Loucy (cell line): ENCODE data around the gene ISLR.
A peak's percentile ranks its signal among the peaks of the same experiment; 100 is the strongest.

Experiments
- CTCF ChIP-seq: fragments of 200-600 bp; sonication (generic); conservative IDR thresholded peaks from 2 replicates; pipeline ENCODE4 v1.5.1; 2014; ENCODE audit warnings: mild to moderate bottlenecking, antibody characterized with exemption, low read length
- EZH2phosphoT487 ChIP-seq: fragments of 200-600 bp; IDR thresholded peaks from 2 replicates; pipeline ENCODE4 v1.6.1; 2018; ENCODE audit warnings: antibody characterized with exemption, mild to moderate bottlenecking, moderate library complexity, borderline replicate concordance

GRCh38 chr15:74127255-74127953 lies 46.1 kb upstream of the ISLR start:
- TF ChIP-seq CTCF, result peak; percentile 86
- no peak for TF ChIP-seq EZH2phosphoT487
